ENCODE results near the gene GJC2. TPM values are rescaled to one million over a fixed set of nuclear protein-coding genes. Genes with fewer than 3 reads are reported as not detected.

The GJC2 gene
- total RNA-seq, 1 experiment from 2014 or later: 1.6 TPM

DNA sequence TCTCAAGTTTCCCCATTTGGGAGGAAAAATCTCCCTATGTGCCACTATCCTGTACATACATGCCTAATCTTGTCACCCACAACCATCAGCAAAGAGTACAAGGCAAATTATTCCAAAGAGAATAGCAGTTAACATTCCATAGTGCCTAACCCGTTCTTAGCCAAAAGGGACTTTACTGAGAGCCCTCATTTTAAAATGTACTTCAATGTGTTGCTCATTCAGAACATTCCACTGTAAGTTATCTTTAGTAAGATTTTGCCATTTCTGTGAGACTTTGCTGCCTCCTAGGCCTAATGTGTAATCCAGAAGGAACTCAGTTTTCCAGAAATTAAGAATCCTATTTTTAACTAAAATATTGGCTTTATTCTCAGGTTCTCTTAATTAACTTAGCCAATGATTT lies 29.4 kb upstream of the GJC2 start:
- Histone ChIP-seq H4K8ac (replicated peaks; ENCODE audit: insufficient read length, low read depth, low read length) (no peak overlapping the region), H3K27me3 (ENCODE audit: insufficient read depth, low read length) (peaks cover 2% of the 10 kb centered on the region; the same call in 1 of the 2 replicates), H3K4me2 (ENCODE audit: insufficient read depth, insufficient read length, low read length) (no peak overlapping the region), H3K18ac (ENCODE audit: insufficient read length, low read depth, low read length) (no peak overlapping the region), H3K4me1 (ENCODE audit: insufficient read depth, low read length) (no peaks in the 10 kb centered on the region), H2BK20ac (ENCODE audit: low read depth, low read length, poor library complexity, severe bottlenecking) (no peak overlapping the region), H3K23me2 (ENCODE audit: insufficient read length, low read depth, low read length, poor library complexity, severe bottlenecking) (no peaks in the 10 kb centered on the region), H4K20me1 (ENCODE audit: control insufficient read depth, insufficient read depth, insufficient read length) (no peaks in the 10 kb centered on the region), H4K5ac (ENCODE audit: insufficient read length, low read depth, low read length) (no peak overlapping the region), H3K14ac (ENCODE audit: insufficient read depth, low read length) (no peak overlapping the region), H2BK15ac (ENCODE audit: low read depth, low read length) (no peak overlapping the region), H3T11ph (ENCODE audit: low read length) (no peak overlapping the region), H2BK120ac (ENCODE audit: low read depth, low read length, poor library complexity, severe bottlenecking) (no peak overlapping the region), H2AK5ac (ENCODE audit: insufficient read length, low read length) (no peak overlapping the region), H2BK5ac (ENCODE audit: insufficient read length, low read length) (no peak overlapping the region), H3K79me1 (ENCODE audit: insufficient read depth, low read depth, low read length, poor library complexity, severe bottlenecking) (no peaks in the 10 kb centered on the region), H2AFZ (ENCODE audit: low read length) (no peak overlapping the region), H3K23ac (ENCODE audit: insufficient read length, low read depth, low read length) (no peak overlapping the region), H3K4ac (ENCODE audit: low read depth, low read length) (no peak overlapping the region), H3K79me2 (ENCODE audit: insufficient read depth, low read length) (no peaks in the 10 kb centered on the region), H3K9ac (ENCODE audit: extremely low read depth, insufficient read length, low read length) (no peak overlapping the region), H3K56ac (ENCODE audit: insufficient read length, low read depth, low read length) (no peak overlapping the region), H3K27ac (ENCODE audit: insufficient read length, low read depth, low read length) (no peak overlapping the region), H4K91ac (ENCODE audit: insufficient read length, low read depth, low read length) (no peak overlapping the region), H3K9me3 (ENCODE audit: control insufficient read depth, low read depth, low read length) (no peaks in the 10 kb centered on the region), H2BK12ac (ENCODE audit: insufficient read length, low read depth, low read length) (no peak overlapping the region)
- 0 out of 4 replicates have a peak, but pooled peaks cover 0 to 3% of the 10 kb centered on the region in 2 experiments for H3K4me1 Mint-ChIP-seq
- no peak overlapping the region for H3K4me3 Mint-ChIP-seq
- no CpG with 5 or more reads among the region's 1 CpG for WGBS (ENCODE audit: extremely low coverage, insufficient read length, low lambda C conversion rate)
- H3K27ac Mint-ChIP-seq: no peak overlapping the region
- peaks cover 34 to 36% of the 10 kb centered on the region in 2 experiments for H3K9me3 Mint-ChIP-seq
- H3K36me3 Mint-ChIP-seq (ENCODE audit: insufficient read depth in 1 of 3, low read depth in 3 of 3): peaks cover 7 to 9% (median 7%) of the 10 kb centered on the region in 3 experiments; a peak in 6 of 7 replicates
- TF ChIP-seq, protein P1, sequence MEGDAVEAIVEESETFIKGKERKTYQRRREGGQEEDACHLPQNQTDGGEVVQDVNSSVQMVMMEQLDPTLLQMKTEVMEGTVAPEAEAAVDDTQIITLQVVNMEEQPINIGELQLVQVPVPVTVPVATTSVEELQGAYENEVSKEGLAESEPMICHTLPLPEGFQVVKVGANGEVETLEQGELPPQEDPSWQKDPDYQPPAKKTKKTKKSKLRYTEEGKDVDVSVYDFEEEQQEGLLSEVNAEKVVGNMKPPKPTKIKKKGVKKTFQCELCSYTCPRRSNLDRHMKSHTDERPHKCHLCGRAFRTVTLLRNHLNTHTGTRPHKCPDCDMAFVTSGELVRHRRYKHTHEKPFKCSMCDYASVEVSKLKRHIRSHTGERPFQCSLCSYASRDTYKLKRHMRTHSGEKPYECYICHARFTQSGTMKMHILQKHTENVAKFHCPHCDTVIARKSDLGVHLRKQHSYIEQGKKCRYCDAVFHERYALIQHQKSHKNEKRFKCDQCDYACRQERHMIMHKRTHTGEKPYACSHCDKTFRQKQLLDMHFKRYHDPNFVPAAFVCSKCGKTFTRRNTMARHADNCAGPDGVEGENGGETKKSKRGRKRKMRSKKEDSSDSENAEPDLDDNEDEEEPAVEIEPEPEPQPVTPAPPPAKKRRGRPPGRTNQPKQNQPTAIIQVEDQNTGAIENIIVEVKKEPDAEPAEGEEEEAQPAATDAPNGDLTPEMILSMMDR (conservative IDR thresholded peaks at IDR 0.05): no peak
- H3K27me3 Mint-ChIP-seq (ENCODE audit: low read depth): peaks cover 40% of the 10 kb centered on the region
- DNase-seq: no peak

Data from H9 (cell line).